Left lobe of liver (tissue), 2 donors: Measurements from ENCODE around the gene NTS. TPM values are rescaled to one million over a fixed set of nuclear protein-coding genes. Genes with fewer than 3 reads are reported as not detected.

Source experiments
- ATAC-seq: fragments of 200-7000 bp; cut with Tn5 transposase; one replicate; pipeline ENCODE4 v1.9.1; 2020; ENCODE audit warnings: mild to moderate bottlenecking, moderate library complexity
- DNase-seq: peaks from one replicate; pipeline ENCODE4 v3.0.0-alpha.2; 2020; ENCODE audit warnings: low spot score
- total RNA-seq: library from RNA; stranded (reverse); gene quantifications from one replicate; pipeline ENCODE4 v1.2.1, GENCODE V29; 2021
- donor health status: DM: no; HTN: no; CAD: no; lungs with moderate emphysema.
- donor health status: DM: no; HTN: yes; CAD: no.

The NTS gene
- total RNA-seq, 1 donor from 2014 or later = 0.20 TPM

DNA sequence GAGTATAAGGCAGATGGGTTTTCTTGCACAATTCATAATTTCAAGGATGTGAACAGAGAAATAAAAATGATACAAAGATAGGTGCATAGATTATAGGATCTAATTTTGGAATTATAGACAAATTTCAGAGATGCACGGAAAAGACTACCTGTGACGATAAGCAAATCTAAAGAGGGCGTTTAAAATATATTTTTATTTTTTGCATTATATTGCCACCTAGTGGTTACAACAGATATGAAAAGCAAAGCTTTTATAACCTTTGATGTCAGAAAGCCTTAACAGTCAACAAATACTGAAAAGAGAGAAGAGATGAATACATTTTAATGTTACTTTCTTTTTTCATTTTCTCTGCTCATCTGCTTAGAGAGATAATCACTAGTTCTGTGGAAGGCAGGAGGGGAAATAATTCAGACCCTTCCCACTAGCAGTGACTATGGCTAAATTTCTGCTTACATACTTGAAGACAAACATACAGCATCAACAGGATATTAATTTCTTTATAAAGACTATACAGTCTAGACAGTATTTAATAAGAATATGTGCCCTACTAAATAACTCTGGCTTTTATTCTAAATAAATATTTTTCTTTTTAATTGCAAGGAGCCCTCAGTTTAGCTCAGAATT lies 46.3 kb downstream of the NTS start:
- DNase-seq (no peak), ATAC-seq (peak; percentile 66)

GRCh38 chr12:85923767-85924331 lies 49.8 kb downstream of the NTS start:
- DNase-seq = no peak
- ATAC-seq = no peak

- DNase-seq (no peak), ATAC-seq (no peak)
These were observed 53.1 kb downstream of the NTS start for GRCh38 chr12:85927166-85927565.

Other genes with a start within 250 kb of the NTS start
- gene RASSF9, start 37.9 kb upstream of the NTS start, total RNA-seq = 0.93 TPM